ENCODE results near the gene FEM1A. TPM values are rescaled to one million over a fixed set of nuclear protein-coding genes. Genes with fewer than 3 reads are reported as not detected.

FEM1A gene
- total and polyA plus RNA-seq, 2 of the 13 experiments (the other 11 are each of a cell fraction or from before 2014, with no cell fraction given), result 3.2 to 10.8 TPM

- TF ChIP-seq, protein P1, sequence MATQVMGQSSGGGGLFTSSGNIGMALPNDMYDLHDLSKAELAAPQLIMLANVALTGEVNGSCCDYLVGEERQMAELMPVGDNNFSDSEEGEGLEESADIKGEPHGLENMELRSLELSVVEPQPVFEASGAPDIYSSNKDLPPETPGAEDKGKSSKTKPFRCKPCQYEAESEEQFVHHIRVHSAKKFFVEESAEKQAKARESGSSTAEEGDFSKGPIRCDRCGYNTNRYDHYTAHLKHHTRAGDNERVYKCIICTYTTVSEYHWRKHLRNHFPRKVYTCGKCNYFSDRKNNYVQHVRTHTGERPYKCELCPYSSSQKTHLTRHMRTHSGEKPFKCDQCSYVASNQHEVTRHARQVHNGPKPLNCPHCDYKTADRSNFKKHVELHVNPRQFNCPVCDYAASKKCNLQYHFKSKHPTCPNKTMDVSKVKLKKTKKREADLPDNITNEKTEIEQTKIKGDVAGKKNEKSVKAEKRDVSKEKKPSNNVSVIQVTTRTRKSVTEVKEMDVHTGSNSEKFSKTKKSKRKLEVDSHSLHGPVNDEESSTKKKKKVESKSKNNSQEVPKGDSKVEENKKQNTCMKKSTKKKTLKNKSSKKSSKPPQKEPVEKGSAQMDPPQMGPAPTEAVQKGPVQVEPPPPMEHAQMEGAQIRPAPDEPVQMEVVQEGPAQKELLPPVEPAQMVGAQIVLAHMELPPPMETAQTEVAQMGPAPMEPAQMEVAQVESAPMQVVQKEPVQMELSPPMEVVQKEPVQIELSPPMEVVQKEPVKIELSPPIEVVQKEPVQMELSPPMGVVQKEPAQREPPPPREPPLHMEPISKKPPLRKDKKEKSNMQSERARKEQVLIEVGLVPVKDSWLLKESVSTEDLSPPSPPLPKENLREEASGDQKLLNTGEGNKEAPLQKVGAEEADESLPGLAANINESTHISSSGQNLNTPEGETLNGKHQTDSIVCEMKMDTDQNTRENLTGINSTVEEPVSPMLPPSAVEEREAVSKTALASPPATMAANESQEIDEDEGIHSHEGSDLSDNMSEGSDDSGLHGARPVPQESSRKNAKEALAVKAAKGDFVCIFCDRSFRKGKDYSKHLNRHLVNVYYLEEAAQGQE (IDR thresholded peaks at IDR 0.05; ENCODE audit: borderline replicate concordance in 1 of 2, low read depth in 1 of 2, low read length in 2 of 2), result no peak
- TF ChIP-seq ZEB1 (IDR thresholded peaks at IDR 0.05; ENCODE audit: insufficient replicate concordance, low read depth) (peak; percentile 73), ZC3H4 (CRISPR knock-in tag; IDR thresholded peaks at IDR 0.05; ENCODE audit: borderline replicate concordance) (no peak), ZNF263 (CRISPR knock-in tag; IDR thresholded peaks at IDR 0.05) (0 out of 2 replicates have a peak, but pooled peaks have one; percentile 14), RBM39 (IDR thresholded peaks at IDR 0.05; ENCODE audit: low read depth, low read length, poor library complexity, severe bottlenecking) (peak; percentile 37), ZNF230 (CRISPR knock-in tag; IDR thresholded peaks at IDR 0.05) (no peak), ZNF749 (CRISPR knock-in tag; IDR thresholded peaks at IDR 0.05; ENCODE audit: borderline replicate concordance) (peak; percentile 39; the same call in 1 of the 2 replicates), ZNF44 (CRISPR knock-in tag; IDR thresholded peaks at IDR 0.05) (no peak; the same call in 1 of the 2 replicates), MEF2D (CRISPR knock-in tag; IDR thresholded peaks at IDR 0.05) (peak; percentile 63; the same call in 1 of the 2 replicates), ZSCAN25 (CRISPR knock-in tag; IDR thresholded peaks at IDR 0.05) (no peak; the same call in 1 of the 2 replicates), ZNF234 (CRISPR knock-in tag; conservative IDR thresholded peaks at IDR 0.05) (peak; percentile 79; the same call in 1 of the 2 replicates)
- TF ChIP-seq, protein P2, sequence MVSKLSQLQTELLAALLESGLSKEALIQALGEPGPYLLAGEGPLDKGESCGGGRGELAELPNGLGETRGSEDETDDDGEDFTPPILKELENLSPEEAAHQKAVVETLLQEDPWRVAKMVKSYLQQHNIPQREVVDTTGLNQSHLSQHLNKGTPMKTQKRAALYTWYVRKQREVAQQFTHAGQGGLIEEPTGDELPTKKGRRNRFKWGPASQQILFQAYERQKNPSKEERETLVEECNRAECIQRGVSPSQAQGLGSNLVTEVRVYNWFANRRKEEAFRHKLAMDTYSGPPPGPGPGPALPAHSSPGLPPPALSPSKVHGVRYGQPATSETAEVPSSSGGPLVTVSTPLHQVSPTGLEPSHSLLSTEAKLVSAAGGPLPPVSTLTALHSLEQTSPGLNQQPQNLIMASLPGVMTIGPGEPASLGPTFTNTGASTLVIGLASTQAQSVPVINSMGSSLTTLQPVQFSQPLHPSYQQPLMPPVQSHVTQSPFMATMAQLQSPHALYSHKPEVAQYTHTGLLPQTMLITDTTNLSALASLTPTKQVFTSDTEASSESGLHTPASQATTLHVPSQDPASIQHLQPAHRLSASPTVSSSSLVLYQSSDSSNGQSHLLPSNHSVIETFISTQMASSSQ (IDR thresholded peaks at IDR 0.05; ENCODE audit: low read depth), result 0 out of 2 replicates have a peak, but pooled peaks have one; percentile 35
- TF ChIP-seq, protein P2 (CRISPR knock-in tag; IDR thresholded peaks at IDR 0.05; ENCODE audit: borderline replicate concordance), result no peak; the same call in 1 of the 2 replicates
- TF ChIP-seq, protein P3, sequence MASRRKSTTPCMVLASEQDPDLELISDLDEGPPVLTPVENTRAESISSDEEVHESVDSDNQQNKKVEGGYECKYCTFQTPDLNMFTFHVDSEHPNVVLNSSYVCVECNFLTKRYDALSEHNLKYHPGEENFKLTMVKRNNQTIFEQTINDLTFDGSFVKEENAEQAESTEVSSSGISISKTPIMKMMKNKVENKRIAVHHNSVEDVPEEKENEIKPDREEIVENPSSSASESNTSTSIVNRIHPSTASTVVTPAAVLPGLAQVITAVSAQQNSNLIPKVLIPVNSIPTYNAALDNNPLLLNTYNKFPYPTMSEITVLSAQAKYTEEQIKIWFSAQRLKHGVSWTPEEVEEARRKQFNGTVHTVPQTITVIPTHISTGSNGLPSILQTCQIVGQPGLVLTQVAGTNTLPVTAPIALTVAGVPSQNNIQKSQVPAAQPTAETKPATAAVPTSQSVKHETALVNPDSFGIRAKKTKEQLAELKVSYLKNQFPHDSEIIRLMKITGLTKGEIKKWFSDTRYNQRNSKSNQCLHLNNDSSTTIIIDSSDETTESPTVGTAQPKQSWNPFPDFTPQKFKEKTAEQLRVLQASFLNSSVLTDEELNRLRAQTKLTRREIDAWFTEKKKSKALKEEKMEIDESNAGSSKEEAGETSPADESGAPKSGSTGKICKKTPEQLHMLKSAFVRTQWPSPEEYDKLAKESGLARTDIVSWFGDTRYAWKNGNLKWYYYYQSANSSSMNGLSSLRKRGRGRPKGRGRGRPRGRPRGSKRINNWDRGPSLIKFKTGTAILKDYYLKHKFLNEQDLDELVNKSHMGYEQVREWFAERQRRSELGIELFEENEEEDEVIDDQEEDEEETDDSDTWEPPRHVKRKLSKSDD (CRISPR knock-in tag; IDR thresholded peaks at IDR 0.05; ENCODE audit: low read depth), result peak; percentile 98
- TF ChIP-seq, protein P4, sequence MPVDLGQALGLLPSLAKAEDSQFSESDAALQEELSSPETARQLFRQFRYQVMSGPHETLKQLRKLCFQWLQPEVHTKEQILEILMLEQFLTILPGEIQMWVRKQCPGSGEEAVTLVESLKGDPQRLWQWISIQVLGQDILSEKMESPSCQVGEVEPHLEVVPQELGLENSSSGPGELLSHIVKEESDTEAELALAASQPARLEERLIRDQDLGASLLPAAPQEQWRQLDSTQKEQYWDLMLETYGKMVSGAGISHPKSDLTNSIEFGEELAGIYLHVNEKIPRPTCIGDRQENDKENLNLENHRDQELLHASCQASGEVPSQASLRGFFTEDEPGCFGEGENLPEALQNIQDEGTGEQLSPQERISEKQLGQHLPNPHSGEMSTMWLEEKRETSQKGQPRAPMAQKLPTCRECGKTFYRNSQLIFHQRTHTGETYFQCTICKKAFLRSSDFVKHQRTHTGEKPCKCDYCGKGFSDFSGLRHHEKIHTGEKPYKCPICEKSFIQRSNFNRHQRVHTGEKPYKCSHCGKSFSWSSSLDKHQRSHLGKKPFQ (CRISPR knock-in tag; IDR thresholded peaks at IDR 0.05; ENCODE audit: insufficient replicate concordance), result peak; percentile 68
Observed at GRCh38 chr19:4791183-4792018, at the start of gene FEM1A (continued).
